ENCODE measurements around the gene GIPC1.
A peak's percentile ranks its signal among the peaks of the same experiment; 100 is the strongest.

GIPC1 gene

GRCh38 chr19:14517446-14517839, 21.5 kb upstream of the GIPC1 start:
- Histone ChIP-seq H3K36me3 (ENCODE audit: control insufficient read depth in 2 of 2, insufficient read depth in 2 of 2, low read length in 2 of 2) (peaks cover 20 to 27% of the 10 kb centered on the region in 2 donors), H3K4me1 (ENCODE audit: control insufficient read depth, insufficient read depth, low read length) (peaks cover 34% of the 10 kb centered on the region), H3K27me3 (ENCODE audit: control insufficient read depth in 1 of 2, insufficient read depth in 2 of 2, low read length in 2 of 2) (no peaks in the 10 kb centered on the region), H3K9me3 (ENCODE audit: control insufficient read depth in 2 of 2, low read length in 2 of 2) (no peaks in the 10 kb centered on the region), H3K9ac (ENCODE audit: low read length in 2 of 2) (peak overlapping the region; percentile 78 to 99), H3K27ac (ENCODE audit: low read length) (peak overlapping the region; percentile 95), H3K4me3 (ENCODE audit: low read length in 2 of 2) (peak overlapping the region; percentile 88 to 92)

- Histone ChIP-seq H3K27me3 (ENCODE audit: control insufficient read depth in 1 of 2, insufficient read depth in 2 of 2, low read length in 2 of 2) (no peaks in the 10 kb centered on the region), H3K9ac (ENCODE audit: low read length in 2 of 2) (peak overlapping the region; percentile 78 to 99), H3K36me3 (ENCODE audit: control insufficient read depth in 2 of 2, insufficient read depth in 2 of 2, low read length in 2 of 2) (peaks cover 20 to 27% of the 10 kb centered on the region in 2 donors), H3K27ac (ENCODE audit: low read length) (peak overlapping the region; percentile 95), H3K9me3 (ENCODE audit: control insufficient read depth in 2 of 2, low read length in 2 of 2) (no peaks in the 10 kb centered on the region), H3K4me1 (ENCODE audit: control insufficient read depth, insufficient read depth, low read length) (peaks cover 34% of the 10 kb centered on the region), H3K4me3 (ENCODE audit: low read length in 2 of 2) (peak overlapping the region; percentile 88 to 92)
Measured at GRCh38 chr19:14516746-14517438, 21.0 kb upstream of the GIPC1 start.

DNA sequence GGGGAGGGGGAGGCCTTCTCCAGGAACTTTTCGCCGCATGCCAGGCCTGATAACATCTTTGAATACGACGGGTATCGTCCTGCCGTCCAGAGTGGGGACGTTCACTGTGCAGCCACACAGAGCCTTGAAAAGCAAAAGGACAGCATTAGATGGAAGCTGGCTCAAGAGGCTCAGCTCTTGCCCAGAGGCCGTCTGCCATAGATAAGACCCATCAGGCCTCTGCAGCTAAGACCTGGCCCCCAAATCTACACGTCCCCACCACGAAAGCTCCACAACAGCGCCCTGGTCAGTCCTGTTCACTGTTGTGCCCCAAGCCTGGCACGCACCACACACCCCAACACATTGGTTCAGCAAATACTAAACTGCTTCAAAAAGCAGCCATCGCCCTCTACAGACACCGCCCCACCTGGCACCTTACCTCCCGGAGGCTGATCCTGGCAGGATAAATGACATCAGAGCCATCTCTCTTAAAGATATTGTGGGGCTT, 20.2 kb upstream of the GIPC1 start:
- Histone ChIP-seq H3K9ac (ENCODE audit: low read length in 2 of 2) (peak overlapping the region in 1 of 2 donors; percentile 99), H3K4me3 (ENCODE audit: low read length in 2 of 2) (peak overlapping the region; percentile 88 to 92), H3K27ac (ENCODE audit: low read length) (no peak overlapping the region), H3K36me3 (ENCODE audit: control insufficient read depth in 2 of 2, insufficient read depth in 2 of 2, low read length in 2 of 2) (peaks cover 20 to 27% of the 10 kb centered on the region in 2 donors), H3K9me3 (ENCODE audit: control insufficient read depth in 2 of 2, low read length in 2 of 2) (no peaks in the 10 kb centered on the region), H3K4me1 (ENCODE audit: control insufficient read depth, insufficient read depth, low read length) (peaks cover 34% of the 10 kb centered on the region), H3K27me3 (ENCODE audit: control insufficient read depth in 1 of 2, insufficient read depth in 2 of 2, low read length in 2 of 2) (no peaks in the 10 kb centered on the region)

GRCh38 chr19:14515501-14516047, 19.6 kb upstream of the GIPC1 start:
- no peaks in the 10 kb centered on the region for H3K9me3 ChIP-seq (ENCODE audit: control insufficient read depth in 2 of 2, low read length in 2 of 2)
- no peaks in the 10 kb centered on the region for H3K27me3 ChIP-seq (ENCODE audit: control insufficient read depth in 1 of 2, insufficient read depth in 2 of 2, low read length in 2 of 2)
- peak overlapping the region; percentile 88 to 92 for H3K4me3 ChIP-seq (ENCODE audit: low read length in 2 of 2)
- peaks cover 20 to 27% of the 10 kb centered on the region in 2 donors for H3K36me3 ChIP-seq (ENCODE audit: control insufficient read depth in 2 of 2, insufficient read depth in 2 of 2, low read length in 2 of 2)
- no peak overlapping the region for H3K9ac ChIP-seq (ENCODE audit: low read length in 2 of 2)
- H3K4me1 ChIP-seq (ENCODE audit: control insufficient read depth, insufficient read depth, low read length), result peaks cover 34% of the 10 kb centered on the region
- H3K27ac ChIP-seq (ENCODE audit: low read length), result no peak overlapping the region

GRCh38 chr19:14514215-14514863, 18.4 kb upstream of the GIPC1 start:
- Histone ChIP-seq H3K9ac (ENCODE audit: low read length in 2 of 2) (no peak overlapping the region), H3K4me1 (ENCODE audit: control insufficient read depth, insufficient read depth, low read length) (peaks cover 34% of the 10 kb centered on the region), H3K36me3 (ENCODE audit: control insufficient read depth in 2 of 2, insufficient read depth in 2 of 2, low read length in 2 of 2) (peaks cover 20 to 27% of the 10 kb centered on the region in 2 donors), H3K4me3 (ENCODE audit: low read length in 2 of 2) (no peak overlapping the region), H3K9me3 (ENCODE audit: control insufficient read depth in 2 of 2, low read length in 2 of 2) (no peaks in the 10 kb centered on the region), H3K27me3 (ENCODE audit: control insufficient read depth in 1 of 2, insufficient read depth in 2 of 2, low read length in 2 of 2) (no peaks in the 10 kb centered on the region), H3K27ac (ENCODE audit: low read length) (no peak overlapping the region)

GRCh38 chr19:14512406-14512961, 16.6 kb upstream of the GIPC1 start:
- Histone ChIP-seq H3K9ac (ENCODE audit: low read length in 2 of 2) (no peak overlapping the region), H3K27me3 (ENCODE audit: control insufficient read depth in 1 of 2, insufficient read depth in 2 of 2, low read length in 2 of 2) (no peaks in the 10 kb centered on the region), H3K9me3 (ENCODE audit: control insufficient read depth in 2 of 2, low read length in 2 of 2) (no peaks in the 10 kb centered on the region), H3K36me3 (ENCODE audit: control insufficient read depth in 2 of 2, insufficient read depth in 2 of 2, low read length in 2 of 2) (peaks cover 20 to 27% of the 10 kb centered on the region in 2 donors), H3K4me1 (ENCODE audit: control insufficient read depth, insufficient read depth, low read length) (peaks cover 30% of the 10 kb centered on the region), H3K27ac (ENCODE audit: low read length) (no peak overlapping the region), H3K4me3 (ENCODE audit: low read length in 2 of 2) (no peak overlapping the region)

DNA sequence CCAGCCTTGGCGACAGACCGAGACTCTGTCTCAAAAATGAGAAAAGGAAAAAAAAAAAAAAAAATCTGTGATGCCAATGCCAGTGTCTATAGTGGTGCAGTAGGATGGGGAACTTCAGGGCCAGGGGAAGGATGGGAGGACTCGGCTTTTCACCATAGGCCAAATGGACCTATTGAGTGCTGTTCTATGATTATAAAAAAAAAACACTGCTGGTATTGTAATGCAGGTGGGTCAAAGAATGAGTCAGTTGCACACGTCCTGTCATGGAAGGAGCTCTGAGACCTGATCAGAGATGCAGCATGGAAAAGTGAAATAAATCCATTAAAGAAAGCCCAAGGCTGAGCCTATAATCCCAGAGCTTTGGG, 15.3 kb upstream of the GIPC1 start:
- no peaks in the 10 kb centered on the region for H3K9me3 ChIP-seq (ENCODE audit: control insufficient read depth in 2 of 2, low read length in 2 of 2)
- H3K36me3 ChIP-seq (ENCODE audit: control insufficient read depth in 2 of 2, insufficient read depth in 2 of 2, low read length in 2 of 2), result peaks cover 17 to 24% of the 10 kb centered on the region in 2 donors
- H3K9ac ChIP-seq (ENCODE audit: low read length in 2 of 2), result no peak overlapping the region
- no peak overlapping the region for H3K27ac ChIP-seq (ENCODE audit: low read length)
- no peak overlapping the region for H3K4me3 ChIP-seq (ENCODE audit: low read length in 2 of 2)
- H3K27me3 ChIP-seq (ENCODE audit: control insufficient read depth in 1 of 2, insufficient read depth in 2 of 2, low read length in 2 of 2), result no peaks in the 10 kb centered on the region
- H3K4me1 ChIP-seq (ENCODE audit: control insufficient read depth, insufficient read depth, low read length), result peaks cover 18% of the 10 kb centered on the region

- no peak overlapping the region for H3K4me3 ChIP-seq (ENCODE audit: low read length in 2 of 2)
- no peaks in the 10 kb centered on the region for H3K9me3 ChIP-seq (ENCODE audit: control insufficient read depth in 2 of 2, low read length in 2 of 2)
- peaks cover 12% of the 10 kb centered on the region for H3K4me1 ChIP-seq (ENCODE audit: control insufficient read depth, insufficient read depth, low read length)
- no peak overlapping the region for H3K9ac ChIP-seq (ENCODE audit: low read length in 2 of 2)
- H3K27ac ChIP-seq (ENCODE audit: low read length), result no peak overlapping the region
- H3K27me3 ChIP-seq (ENCODE audit: control insufficient read depth in 1 of 2, insufficient read depth in 2 of 2, low read length in 2 of 2), result no peaks in the 10 kb centered on the region
- peaks cover 12 to 18% of the 10 kb centered on the region in 2 donors for H3K36me3 ChIP-seq (ENCODE audit: control insufficient read depth in 2 of 2, insufficient read depth in 2 of 2, low read length in 2 of 2)
Measured at GRCh38 chr19:14510311-14511228, 14.6 kb upstream of the GIPC1 start.

- Histone ChIP-seq H3K9me3 (ENCODE audit: control insufficient read depth in 2 of 2, low read length in 2 of 2) (no peaks in the 10 kb centered on the region), H3K27ac (ENCODE audit: low read length) (no peak overlapping the region), H3K4me3 (ENCODE audit: low read length in 2 of 2) (no peak overlapping the region), H3K36me3 (ENCODE audit: control insufficient read depth in 2 of 2, insufficient read depth in 2 of 2, low read length in 2 of 2) (peaks cover 0 to 2% of the 10 kb centered on the region in 2 donors), H3K9ac (ENCODE audit: low read length in 2 of 2) (no peak overlapping the region), H3K4me1 (ENCODE audit: control insufficient read depth, insufficient read depth, low read length) (no peaks in the 10 kb centered on the region), H3K27me3 (ENCODE audit: control insufficient read depth in 1 of 2, insufficient read depth in 2 of 2, low read length in 2 of 2) (peaks cover 0 to 2% of the 10 kb centered on the region in 2 donors)
Measured at GRCh38 chr19:14507704-14508542, 12.0 kb upstream of the GIPC1 start.
